Stimulated activated CD8-positive, alpha-beta memory T cell treated with anti-CD3 and anti-CD28 coated beads, Interleukin-4, amount 100 ng/mL, for 48 hours (primary cell): Measurements from ENCODE around the gene MANF.
A peak's percentile ranks its signal among the peaks of the same experiment; 100 is the strongest.

Experiments
- DNase-seq: peaks from one replicate; pipeline ENCODE4 v3.0.0-alpha.2; 2020

The MANF gene

DNA sequence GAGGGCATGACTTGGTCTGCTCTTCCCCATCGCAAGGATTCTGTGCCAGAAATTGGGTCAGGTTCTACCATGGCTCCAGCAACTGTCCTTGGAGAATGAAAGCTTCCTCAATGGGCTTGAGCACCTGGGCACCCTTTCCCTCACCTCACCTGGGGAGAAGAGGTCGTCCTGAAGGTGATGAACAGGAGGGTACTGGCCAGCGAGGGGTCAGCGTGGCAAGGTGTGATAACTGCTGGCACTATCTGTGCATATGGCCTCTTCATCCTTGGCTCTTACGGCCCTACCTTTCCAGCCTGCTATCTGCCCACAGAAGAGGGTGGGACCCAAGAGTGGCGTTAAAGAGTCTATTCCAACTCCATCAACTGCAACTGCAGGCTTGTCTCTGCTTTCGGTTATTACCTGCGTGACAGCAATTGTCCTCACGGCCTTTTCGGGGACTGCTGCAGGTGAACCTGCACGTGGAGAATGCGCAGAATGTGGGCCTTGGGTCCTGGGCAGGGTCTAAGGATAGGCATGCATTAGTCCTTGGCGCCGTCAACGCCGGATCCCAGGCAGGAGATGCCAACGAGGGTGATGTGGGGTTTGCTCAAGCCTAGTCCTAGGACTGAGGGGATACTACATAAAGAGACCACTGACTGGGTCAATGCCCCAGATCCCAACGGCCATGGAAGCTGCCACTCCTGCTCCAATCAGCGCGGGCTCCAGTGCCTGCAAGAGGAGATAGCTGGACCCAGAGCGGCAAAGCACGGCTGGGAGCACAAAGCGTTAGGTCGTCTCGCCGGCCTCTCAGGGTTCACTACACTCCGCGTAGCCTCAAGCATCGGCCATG, 5.4 kb downstream of the MANF start:
- DNase-seq: peak; percentile 26

DNA sequence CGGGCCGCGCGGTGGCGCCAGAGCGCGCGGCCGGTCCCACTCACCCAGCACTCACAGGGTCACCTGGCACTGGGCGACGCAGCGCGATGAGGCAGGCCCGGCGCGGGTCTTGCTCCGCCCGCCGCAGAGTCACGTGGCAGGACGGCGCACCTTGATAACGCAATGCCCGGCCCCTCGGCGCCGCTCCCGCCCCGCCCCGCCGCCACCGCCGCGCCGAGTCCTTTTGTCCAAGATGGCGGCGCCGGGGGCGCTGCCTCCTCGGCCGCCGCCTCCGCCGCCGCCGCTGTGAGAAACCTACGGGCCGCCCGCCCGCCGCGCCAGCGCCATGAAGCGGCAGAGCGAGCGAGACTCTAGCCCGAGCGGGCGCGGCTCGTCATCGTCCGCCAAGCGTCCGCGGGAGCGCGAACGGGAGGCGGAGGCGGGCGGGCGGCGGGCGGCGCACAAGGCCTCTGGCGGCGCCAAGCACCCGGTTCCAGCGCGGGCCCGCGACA, 6.0 kb downstream of the MANF start, which contains the start of gene RBM15B:
Gene RBM15B, plus strand, starts transcription at position 211 of the 491 bp plus-strand sequence. Its CDS starts 115 bp downstream, at position 326.
- peak; percentile 98 for DNase-seq

GRCh38 chr3:51391566-51392354, 6.7 kb downstream of the MANF start:
- DNase-seq: peak; percentile 48

DNA sequence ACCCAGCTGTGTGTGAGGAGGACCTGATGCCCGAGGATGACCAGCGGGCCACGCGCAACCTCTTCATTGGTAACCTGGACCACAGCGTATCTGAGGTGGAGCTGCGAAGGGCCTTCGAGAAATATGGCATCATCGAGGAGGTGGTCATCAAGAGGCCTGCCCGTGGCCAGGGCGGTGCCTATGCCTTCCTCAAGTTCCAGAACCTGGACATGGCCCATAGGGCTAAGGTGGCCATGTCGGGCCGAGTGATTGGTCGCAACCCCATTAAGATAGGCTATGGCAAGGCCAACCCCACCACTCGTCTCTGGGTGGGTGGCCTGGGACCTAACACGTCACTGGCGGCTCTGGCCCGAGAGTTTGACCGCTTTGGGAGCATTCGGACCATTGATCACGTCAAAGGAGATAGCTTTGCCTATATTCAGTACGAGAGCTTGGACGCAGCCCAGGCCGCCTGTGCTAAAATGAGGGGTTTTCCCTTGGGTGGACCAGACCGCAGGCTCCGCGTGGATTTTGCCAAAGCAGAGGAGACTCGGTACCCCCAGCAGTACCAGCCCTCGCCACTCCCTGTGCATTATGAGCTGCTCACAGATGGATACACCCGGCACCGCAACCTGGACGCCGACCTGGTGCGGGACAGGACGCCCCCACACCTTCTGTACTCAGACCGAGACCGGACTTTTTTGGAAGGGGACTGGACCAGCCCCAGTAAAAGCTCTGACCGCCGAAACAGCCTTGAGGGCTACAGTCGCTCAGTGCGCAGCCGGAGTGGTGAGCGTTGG, 7.5 kb downstream of the MANF start:
- DNase-seq: no peak

- no peak for DNase-seq
Observed at GRCh38 chr3:51393134-51393495, 8.0 kb downstream of the MANF start.

GRCh38 chr3:51393564-51393963, 8.5 kb downstream of the MANF start:
- DNase-seq: no peak

GRCh38 chr3:51394541-51394940, 9.4 kb downstream of the MANF start:
- DNase-seq: no peak

DNA sequence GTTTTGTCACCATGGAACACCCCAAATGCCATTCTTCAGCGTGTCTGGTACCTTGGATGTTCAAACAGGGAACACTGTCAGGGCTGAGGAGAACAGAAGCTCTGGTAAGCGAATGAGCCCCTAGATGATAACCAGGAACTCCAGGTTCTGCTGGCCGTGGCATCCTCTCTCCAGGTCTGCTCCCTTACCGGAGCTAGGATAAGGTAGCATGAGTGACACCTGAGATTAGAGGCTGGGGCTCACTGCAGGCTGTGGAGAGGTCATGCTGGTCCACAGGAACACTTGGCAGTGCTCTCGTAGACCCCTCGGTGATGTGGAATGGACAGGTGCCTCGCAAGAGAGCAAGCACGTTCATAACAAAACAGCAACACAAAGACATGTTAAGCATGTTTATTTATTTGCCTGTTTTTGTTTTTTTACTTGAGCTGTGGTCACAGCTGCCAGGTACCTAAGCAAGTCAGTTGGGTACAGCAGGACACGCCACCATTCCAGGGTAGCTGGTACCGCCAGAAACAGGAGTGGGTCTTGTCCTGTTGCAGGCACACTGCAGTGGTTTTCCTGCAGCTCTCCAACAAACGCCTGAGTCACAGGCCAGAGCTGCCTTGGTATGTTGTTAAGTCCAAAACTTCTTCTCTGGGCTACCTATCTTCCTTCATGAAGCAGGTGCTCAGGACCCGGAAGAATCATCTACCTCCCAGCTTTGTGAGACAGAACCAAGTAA, 10.6 kb downstream of the MANF start:
- no peak for DNase-seq

DNA sequence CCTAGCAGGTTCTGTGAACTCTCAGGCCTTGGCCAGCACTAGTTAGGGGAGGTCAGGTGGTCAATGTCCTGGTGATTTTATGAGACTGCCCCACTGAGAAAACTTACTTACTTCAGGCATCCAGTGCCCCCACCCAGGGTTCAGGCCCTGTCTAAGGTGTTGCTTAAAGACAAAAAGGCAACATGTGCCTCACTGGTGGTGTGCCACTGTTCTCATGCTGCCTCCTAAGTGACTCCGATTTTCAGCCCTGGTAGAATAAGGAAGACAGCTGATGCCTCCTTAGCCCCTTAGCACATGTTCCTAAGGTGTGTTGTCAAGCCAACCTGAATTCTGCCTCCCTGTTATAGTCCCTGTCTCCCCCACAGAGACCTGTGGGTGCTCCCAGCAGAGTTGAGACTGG, 11.3 kb downstream of the MANF start:
- DNase-seq: peak; percentile 26

DNA sequence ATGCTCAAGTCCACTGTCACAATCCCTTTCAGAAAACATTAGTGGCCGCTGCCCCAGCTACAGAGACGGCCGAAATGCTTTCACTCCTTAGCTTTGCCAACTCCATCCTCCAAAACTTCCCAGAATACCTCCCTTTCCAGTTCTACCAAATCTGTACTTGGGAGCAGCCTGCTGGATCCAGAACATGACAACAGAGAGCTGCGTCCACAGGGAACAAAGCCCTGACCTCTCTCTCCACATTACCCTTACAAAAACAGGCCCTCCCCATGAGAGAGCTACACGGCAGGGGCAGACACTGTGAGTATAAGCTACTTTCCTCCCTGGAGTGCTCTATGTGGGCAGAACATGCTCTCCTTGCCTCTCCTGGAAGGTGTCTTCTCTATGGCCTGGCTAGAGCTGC, 12.3 kb downstream of the MANF start:
- DNase-seq: peak; percentile 20

GRCh38 chr3:51398595-51399310, 13.7 kb downstream of the MANF start:
- peak; percentile 18 for DNase-seq

DNA sequence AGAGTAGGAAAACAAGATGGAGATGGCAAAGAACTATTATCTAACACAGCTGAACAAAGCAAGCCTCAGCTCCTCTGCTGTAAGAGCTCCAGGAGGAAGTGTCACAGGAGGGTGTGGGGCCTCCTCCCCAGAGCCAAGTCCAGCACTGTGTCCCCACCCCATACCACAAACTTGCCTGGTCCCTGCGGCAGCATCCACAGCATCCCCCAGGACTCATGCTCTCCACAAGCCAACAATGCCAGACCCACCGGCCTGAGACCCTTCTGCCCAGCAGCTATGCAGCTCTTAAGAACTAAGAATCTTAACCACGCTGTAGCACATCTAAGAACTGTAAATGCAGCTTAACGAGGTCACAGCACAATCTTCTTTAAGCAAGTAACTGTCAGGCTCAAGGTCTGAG, 15.1 kb downstream of the MANF start:
- peak; percentile 16 for DNase-seq

DNA sequence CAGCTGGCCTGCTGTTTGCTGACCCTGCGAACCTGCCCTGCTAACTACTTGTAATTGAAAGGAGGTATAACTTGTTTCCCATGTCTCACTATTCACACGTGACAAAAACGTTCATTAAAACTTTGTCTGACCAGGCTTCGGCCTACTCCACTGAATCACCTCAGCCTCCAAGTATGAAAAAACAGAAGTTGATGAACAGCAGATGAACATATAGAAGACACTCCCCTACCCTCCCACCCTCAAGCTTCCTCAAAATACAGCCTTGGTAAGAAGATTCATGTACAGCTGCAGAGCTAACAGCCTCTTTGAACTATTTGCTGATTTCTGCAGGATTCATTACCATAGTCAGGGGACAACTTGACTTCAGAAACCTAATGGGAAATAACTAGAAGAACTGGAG, 16.6 kb downstream of the MANF start:
- DNase-seq: no peak

DNA sequence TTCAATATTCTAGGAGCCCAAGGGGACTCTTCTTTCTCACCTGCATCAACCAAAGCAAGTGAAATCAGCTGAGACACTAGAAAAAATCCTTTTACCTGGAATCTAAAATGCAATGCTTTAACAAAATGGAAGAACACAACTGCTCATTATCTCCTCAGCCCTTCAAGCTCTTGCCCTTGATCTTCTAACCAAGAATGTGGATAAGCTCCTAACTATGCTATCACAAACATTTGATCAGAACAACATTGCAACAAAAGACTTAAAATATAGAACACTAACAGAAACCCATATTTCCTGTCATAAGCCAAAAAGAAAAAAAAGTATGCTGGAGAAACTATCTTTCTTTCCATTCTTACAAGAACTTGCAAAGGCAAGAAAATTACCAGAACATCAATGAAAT, 18.6 kb downstream of the MANF start:
- no peak for DNase-seq

- no peak for DNase-seq
Observed at GRCh38 chr3:51408021-51408420, 22.9 kb downstream of the MANF start.

DNA sequence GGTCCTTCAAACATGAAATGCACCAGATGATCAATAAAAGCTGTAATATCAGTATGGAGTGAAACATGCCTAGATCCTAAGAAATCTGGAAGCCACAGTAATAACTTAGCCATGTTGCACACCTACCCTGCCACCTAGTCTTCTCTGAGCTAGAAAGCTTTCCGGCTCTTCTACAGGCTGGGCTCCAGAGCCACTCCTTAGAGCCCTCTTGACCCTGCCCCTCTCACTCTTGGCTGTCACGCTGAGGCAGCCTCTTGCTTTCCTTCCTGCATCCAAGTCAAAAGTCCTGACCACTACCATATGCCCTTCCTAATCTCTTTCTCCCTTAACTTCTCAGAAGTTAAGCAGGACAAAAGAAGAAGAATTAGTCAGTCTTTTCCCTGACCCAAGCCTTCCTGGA, 23.7 kb downstream of the MANF start:
- no peak for DNase-seq

GRCh38 chr3:51422211-51422610, 37.1 kb downstream of the MANF start:
- DNase-seq: no peak

- DNase-seq: no peak
Observed at GRCh38 chr3:51426921-51427320, 41.8 kb downstream of the MANF start.

DNA sequence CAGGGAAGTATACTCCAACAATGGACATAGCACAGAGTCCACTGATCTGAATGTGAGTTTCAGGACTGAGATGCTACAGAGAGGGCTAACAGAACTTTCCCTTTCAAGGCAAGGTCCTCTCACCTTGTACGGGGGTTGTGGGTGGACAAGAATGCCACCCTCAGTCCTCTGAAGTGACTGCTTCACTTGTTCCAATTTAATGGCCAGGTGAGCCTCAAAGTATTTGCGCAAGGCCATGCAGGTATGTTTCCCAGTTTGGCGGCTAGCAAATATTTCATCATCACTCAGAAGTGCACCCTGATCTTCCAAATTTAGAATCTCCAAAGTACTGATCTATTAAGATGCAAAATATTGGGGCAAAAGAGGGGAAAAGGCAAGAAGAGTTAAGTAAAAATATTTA, 44.0 kb downstream of the MANF start:
- no peak for DNase-seq

GRCh38 chr3:51434110-51434509, 49.0 kb downstream of the MANF start:
- DNase-seq: no peak

- DNase-seq: peak; percentile 49
Observed at GRCh38 chr3:51434746-51435327, 49.7 kb downstream of the MANF start.
